ENCODE data around the gene FARP1.

DNA sequence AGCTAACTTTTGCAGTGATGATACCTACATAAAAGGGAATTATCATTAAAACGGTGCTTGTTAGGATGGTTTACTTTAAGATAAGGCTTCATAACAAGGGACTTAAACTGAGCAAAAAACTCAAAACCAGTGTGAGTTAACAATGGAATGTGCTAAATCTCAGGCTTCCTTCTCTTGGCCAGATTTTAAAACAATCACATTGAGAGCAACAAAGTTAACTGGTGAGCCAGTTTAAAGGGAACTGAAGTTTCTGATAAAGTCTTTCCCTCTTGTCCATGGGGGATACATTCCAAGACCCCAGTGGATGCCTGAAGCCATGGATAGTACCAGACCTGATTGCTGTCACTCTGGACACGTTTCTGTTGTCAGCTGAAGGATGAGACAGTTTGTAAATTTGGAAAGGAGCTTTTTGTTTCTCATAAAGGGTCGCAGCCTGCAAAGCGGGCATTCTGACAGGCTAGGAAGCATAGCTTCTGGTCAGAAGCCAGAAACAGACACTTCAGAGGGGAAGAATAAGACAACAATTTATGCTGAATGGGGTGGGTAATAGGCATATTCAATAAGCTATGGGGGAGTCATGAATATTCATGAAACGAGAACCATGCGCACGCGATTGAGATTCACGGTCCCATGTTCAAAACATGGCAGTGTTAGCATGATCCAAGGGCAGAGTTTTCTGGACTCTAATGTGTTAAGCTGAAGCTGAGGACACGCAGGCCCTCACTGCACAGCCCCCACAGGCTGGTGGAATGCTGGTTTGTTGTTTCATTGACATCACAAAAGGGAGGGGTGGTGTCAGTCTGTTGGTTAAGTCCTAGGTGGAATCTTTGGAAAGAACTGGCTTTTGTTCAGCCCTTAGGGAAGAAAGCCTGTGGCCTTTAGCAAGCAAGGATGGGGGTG lies 184.7 kb downstream of the FARP1 start:
- TF ChIP-seq, protein P1, sequence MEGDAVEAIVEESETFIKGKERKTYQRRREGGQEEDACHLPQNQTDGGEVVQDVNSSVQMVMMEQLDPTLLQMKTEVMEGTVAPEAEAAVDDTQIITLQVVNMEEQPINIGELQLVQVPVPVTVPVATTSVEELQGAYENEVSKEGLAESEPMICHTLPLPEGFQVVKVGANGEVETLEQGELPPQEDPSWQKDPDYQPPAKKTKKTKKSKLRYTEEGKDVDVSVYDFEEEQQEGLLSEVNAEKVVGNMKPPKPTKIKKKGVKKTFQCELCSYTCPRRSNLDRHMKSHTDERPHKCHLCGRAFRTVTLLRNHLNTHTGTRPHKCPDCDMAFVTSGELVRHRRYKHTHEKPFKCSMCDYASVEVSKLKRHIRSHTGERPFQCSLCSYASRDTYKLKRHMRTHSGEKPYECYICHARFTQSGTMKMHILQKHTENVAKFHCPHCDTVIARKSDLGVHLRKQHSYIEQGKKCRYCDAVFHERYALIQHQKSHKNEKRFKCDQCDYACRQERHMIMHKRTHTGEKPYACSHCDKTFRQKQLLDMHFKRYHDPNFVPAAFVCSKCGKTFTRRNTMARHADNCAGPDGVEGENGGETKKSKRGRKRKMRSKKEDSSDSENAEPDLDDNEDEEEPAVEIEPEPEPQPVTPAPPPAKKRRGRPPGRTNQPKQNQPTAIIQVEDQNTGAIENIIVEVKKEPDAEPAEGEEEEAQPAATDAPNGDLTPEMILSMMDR (IDR thresholded peaks at IDR 0.05) = no peak
- TF ChIP-seq POLR2A (IDR thresholded peaks at IDR 0.05; ENCODE audit: low read depth) (no peak), EP300 (IDR thresholded peaks at IDR 0.05) (no peak)

Measured in esophagus muscularis mucosa (tissue), 4 donors.